ENCODE data around the gene SMC3. TPM values are rescaled to one million over a fixed set of nuclear protein-coding genes. Genes with fewer than 3 reads are reported as not detected.

Gene SMC3
- total RNA-seq, 3 donors from 2014 or later, result 26.6 to 37.8 (median 37.0) TPM

DNA sequence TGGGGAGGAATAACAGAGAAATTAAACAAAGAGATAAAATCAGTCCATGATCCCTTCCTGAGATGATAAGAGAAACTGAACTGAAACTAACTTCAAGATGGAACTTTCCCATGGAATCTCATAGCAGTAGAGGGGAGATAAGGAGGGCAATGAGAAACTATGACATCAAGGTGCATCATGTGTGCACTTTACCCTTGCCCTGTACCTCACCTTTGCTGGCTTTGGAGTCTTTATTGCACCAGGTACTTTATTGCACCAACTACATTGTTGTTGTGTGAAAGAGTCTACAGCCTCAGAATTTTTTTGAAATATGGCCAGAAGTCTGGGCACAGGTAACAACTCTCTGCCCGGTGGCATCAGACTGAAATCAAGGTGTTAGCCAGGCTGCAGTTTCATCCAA is 11.2 kb upstream of the SMC3 start:
- Histone ChIP-seq H3K27ac (no peak overlapping the region), H3K9me3 (no peaks in the 10 kb centered on the region), H3K36me3 (no peaks in the 10 kb centered on the region), H3K4me3 (no peak overlapping the region), H3K4me1 (no peaks in the 10 kb centered on the region), H3K27me3 (no peaks in the 10 kb centered on the region)
- no peak for DNase-seq (ENCODE audit: low spot score in 2 of 2)
- intact Hi-C loops (cut with DNase I; ENCODE audit: low total_unique reads), result no loop called here
- TF ChIP-seq, protein P1, sequence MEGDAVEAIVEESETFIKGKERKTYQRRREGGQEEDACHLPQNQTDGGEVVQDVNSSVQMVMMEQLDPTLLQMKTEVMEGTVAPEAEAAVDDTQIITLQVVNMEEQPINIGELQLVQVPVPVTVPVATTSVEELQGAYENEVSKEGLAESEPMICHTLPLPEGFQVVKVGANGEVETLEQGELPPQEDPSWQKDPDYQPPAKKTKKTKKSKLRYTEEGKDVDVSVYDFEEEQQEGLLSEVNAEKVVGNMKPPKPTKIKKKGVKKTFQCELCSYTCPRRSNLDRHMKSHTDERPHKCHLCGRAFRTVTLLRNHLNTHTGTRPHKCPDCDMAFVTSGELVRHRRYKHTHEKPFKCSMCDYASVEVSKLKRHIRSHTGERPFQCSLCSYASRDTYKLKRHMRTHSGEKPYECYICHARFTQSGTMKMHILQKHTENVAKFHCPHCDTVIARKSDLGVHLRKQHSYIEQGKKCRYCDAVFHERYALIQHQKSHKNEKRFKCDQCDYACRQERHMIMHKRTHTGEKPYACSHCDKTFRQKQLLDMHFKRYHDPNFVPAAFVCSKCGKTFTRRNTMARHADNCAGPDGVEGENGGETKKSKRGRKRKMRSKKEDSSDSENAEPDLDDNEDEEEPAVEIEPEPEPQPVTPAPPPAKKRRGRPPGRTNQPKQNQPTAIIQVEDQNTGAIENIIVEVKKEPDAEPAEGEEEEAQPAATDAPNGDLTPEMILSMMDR (IDR thresholded peaks at IDR 0.05), result no peak
- TF ChIP-seq POLR2AphosphoS5 (IDR thresholded peaks at IDR 0.05) (no peak), POLR2A (IDR thresholded peaks at IDR 0.05) (no peak)

DNA sequence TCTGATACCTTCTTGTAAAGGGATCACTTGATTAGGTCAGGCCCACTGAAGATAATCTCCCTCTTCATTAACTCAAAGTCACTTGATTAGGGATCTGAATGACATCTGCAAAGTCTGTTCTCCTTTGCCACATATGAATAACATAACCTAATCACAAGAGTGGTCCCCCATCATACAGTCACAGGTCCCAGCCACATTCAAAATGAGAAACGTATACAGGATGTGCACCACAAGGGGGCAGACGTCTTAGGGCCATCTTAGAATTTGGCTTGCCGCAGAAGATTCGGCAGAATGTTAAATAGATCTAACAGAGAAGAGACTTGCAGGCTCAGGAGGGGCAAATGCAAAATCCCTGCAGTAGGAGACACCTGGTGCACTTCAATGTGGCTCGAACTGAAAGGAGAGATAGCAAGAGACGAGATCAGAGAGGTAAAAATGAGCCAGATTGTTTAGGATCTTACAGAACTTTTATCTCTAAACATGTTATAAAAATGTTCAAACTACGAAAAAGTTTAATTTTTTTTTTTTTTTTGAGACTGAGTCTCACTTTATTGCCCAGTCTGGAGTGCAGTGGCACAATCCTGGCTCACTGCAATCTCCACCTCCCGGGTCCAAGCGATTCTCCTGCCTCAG is 10.4 kb upstream of the SMC3 start:
- Histone ChIP-seq H3K4me1 (no peaks in the 10 kb centered on the region), H3K9me3 (no peaks in the 10 kb centered on the region), H3K36me3 (no peaks in the 10 kb centered on the region), H3K27ac (no peak overlapping the region), H3K4me3 (no peak overlapping the region), H3K27me3 (no peaks in the 10 kb centered on the region)
- TF ChIP-seq, protein P1 (IDR thresholded peaks at IDR 0.05), result peak in 2 of 3 donors; percentile 15 to 35
- TF ChIP-seq POLR2A (IDR thresholded peaks at IDR 0.05), result no peak
- intact Hi-C loops (cut with DNase I; ENCODE audit: low total_unique reads), result no loop called here
- no peak for DNase-seq (ENCODE audit: low spot score in 2 of 2)

DNA sequence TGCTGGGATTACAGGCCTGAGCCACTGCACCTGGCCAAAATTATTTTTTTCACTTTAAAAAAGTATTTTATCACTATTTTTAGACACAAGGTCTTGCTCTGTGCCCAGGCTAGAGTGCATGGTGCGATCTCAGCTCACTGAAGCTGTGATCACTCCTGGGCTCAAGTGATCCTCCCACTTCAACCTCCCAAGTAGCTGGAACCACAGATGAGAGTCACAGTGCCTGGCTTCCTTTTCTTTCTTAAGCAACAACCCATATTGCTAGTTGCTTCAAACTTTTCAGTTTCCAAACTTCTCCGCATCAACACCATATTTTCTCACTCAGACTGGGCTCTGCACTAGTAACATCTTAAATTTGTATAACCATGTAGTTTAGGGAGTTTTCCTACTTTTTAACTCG is 9.5 kb upstream of the SMC3 start:
- H3K9me3 ChIP-seq, result no peaks in the 10 kb centered on the region
- no peak overlapping the region for H3K4me3 ChIP-seq
- H3K27me3 ChIP-seq, result no peaks in the 10 kb centered on the region
- H3K4me1 ChIP-seq, result no peaks in the 10 kb centered on the region
- TF ChIP-seq, protein P1 (IDR thresholded peaks at IDR 0.05), result no peak
- TF ChIP-seq POLR2A (IDR thresholded peaks at IDR 0.05), result no peak
- DNase-seq (ENCODE audit: low spot score in 2 of 2), result no peak
- intact Hi-C loops (cut with DNase I; ENCODE audit: low total_unique reads), result no loop called here
- no peaks in the 10 kb centered on the region for H3K36me3 ChIP-seq
- no peak overlapping the region for H3K27ac ChIP-seq

DNA sequence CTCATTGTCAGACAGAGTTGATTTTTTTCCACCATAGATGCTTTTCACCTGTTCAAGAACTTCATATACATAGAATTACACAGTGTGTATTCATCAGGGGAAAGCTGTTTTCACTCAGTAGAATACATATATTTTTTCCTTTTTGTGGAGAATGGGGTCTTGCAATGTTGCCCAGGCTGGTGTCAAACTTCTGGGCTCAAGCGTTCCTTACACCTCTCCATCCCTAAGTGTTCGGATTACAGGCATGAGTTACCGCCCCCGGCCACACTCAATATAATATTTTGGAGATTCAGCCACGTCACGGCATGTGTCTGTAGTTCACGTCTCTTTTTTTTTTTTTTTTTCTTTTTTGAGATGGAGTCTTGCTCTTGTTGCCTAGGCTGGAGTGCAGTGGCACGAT is 7.5 kb upstream of the SMC3 start:
- no peak for DNase-seq (ENCODE audit: low spot score in 2 of 2)
- H3K27ac ChIP-seq, result no peak overlapping the region
- intact Hi-C loops (cut with DNase I; ENCODE audit: low total_unique reads), result loop anchor here (10.0 kb wide), 1 partner anchor 255 kb away; the partner anchor contains the start of gene SMNDC1
- no peak for TF ChIP-seq POLR2AphosphoS5 (IDR thresholded peaks at IDR 0.05)
- TF ChIP-seq, protein P1 (IDR thresholded peaks at IDR 0.05), result no peak
- no peak for TF ChIP-seq POLR2A (IDR thresholded peaks at IDR 0.05)
- no peaks in the 10 kb centered on the region for H3K9me3 ChIP-seq
- H3K27me3 ChIP-seq, result no peaks in the 10 kb centered on the region
- H3K4me3 ChIP-seq, result no peak overlapping the region
- H3K36me3 ChIP-seq, result no peaks in the 10 kb centered on the region
- no peaks in the 10 kb centered on the region for H3K4me1 ChIP-seq

DNA sequence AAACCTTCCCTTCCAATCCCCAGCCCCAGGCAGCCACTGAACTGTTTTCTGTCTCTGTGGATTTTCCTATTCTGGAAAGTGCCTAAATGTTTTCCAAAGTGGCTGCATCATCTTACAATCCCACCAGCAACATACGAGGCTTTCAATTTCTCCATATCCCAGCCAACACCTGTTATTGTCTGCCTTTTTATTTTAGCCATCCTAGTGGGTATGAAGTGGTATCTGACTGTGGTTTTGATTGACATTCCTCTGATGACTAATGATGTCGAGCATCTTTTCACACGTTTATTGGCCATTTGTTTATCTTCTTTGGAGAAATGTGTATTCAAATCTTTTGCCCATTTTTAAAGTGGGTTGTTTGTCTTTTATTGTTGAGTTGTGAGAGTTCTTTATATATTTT is 6.2 kb upstream of the SMC3 start:
- no peak for TF ChIP-seq POLR2A (IDR thresholded peaks at IDR 0.05)
- TF ChIP-seq, protein P1 (IDR thresholded peaks at IDR 0.05), result no peak
- no peak for TF ChIP-seq POLR2AphosphoS5 (IDR thresholded peaks at IDR 0.05)
- Histone ChIP-seq H3K27ac (no peak overlapping the region), H3K27me3 (no peaks in the 10 kb centered on the region), H3K4me3 (no peak overlapping the region), H3K4me1 (no peaks in the 10 kb centered on the region), H3K9me3 (no peaks in the 10 kb centered on the region), H3K36me3 (no peaks in the 10 kb centered on the region)
- intact Hi-C loops (cut with DNase I; ENCODE audit: low total_unique reads), result loop anchor here (10.0 kb wide), 1 partner anchor 256 kb away; the partner anchor contains the start of gene SMNDC1
- no peak for DNase-seq (ENCODE audit: low spot score in 2 of 2)

Measured in breast epithelium (tissue), 4 donors.